Cardiac fibroblast (primary cell): Measurements from ENCODE around the gene ACD.
A peak's percentile ranks its signal among the peaks of the same experiment; 100 is the strongest.

ENCODE experiments used
- DNase-seq, 2 donors: peaks; one replicate each; pipeline versions ENCODE4 v3.0.0 to v3.0.0-alpha.2; 2010; ENCODE audit warnings: low read depth in 2 of 2
- H3K4me3 ChIP-seq, 2 donors: replicated peaks in 1 of 2; 1 replicate in 1 of 2; 2 replicates in 1 of 2; pipeline ENCODE4 v1.5.1; 2011; ENCODE audit warnings: low read depth in 2 of 2, low read length in 2 of 2, mild to moderate bottlenecking in 2 of 2, moderate library complexity in 1 of 2
- TF ChIP-seq, protein P1 (sequence below): IDR thresholded peaks from one replicate; pipeline ENCODE4 v1.5.1; 2011; ENCODE audit warnings: low read depth, mild to moderate bottlenecking, low read length, inconsistent platforms

The ACD gene

DNA sequence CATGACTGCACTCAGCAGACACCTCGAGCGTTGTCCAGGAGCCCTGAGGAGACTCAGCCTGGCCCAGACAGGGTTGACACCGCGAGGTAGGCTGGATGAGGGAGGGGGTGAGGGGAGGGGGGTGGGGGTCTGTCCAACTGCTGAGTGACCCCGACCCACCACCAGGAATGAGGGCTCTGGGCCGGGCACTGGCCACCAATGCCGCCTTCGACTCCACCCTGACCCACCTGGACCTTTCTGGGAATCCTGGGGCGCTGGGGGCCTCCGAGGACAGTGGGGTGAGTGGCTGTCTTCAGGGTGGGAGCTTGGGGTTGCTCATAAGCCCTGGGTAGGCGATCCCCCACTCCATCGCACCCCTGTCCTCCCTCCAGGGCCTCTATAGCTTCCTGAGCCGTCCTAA is 12.4 kb downstream of the ACD start:
- H3K4me3 ChIP-seq, result no peak overlapping the region
- DNase-seq, result no peak
- TF ChIP-seq, protein P1, sequence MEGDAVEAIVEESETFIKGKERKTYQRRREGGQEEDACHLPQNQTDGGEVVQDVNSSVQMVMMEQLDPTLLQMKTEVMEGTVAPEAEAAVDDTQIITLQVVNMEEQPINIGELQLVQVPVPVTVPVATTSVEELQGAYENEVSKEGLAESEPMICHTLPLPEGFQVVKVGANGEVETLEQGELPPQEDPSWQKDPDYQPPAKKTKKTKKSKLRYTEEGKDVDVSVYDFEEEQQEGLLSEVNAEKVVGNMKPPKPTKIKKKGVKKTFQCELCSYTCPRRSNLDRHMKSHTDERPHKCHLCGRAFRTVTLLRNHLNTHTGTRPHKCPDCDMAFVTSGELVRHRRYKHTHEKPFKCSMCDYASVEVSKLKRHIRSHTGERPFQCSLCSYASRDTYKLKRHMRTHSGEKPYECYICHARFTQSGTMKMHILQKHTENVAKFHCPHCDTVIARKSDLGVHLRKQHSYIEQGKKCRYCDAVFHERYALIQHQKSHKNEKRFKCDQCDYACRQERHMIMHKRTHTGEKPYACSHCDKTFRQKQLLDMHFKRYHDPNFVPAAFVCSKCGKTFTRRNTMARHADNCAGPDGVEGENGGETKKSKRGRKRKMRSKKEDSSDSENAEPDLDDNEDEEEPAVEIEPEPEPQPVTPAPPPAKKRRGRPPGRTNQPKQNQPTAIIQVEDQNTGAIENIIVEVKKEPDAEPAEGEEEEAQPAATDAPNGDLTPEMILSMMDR, result no peak

DNA sequence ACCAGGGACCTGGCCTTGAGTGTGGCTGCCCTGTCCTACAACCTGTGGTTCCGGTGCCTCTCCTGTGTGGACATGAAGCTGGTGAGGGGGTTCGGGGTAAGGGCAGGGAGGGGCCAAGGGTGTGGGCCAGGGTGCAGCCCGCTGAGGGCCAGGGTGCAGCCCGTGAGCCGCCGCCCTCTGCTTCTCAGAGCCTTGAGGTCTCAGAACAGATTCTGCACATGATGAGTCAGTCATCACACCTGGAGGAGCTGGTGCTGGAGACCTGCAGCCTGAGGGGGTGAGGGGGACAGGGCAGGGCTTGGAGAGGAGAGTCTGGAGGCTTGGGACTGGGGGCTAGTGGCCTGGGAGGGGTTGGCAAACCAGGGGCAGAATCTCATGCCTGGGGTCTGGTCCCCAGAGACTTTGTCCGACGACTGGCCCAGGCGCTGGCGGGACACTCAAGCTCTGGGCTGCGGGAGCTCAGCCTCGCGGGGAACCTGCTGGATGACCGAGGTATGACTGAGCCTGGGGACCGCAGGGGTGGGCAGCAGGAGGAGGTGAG is 12.9 kb downstream of the ACD start:
- no peak for DNase-seq
- TF ChIP-seq, protein P1, result no peak
- no peak overlapping the region for H3K4me3 ChIP-seq

DNA sequence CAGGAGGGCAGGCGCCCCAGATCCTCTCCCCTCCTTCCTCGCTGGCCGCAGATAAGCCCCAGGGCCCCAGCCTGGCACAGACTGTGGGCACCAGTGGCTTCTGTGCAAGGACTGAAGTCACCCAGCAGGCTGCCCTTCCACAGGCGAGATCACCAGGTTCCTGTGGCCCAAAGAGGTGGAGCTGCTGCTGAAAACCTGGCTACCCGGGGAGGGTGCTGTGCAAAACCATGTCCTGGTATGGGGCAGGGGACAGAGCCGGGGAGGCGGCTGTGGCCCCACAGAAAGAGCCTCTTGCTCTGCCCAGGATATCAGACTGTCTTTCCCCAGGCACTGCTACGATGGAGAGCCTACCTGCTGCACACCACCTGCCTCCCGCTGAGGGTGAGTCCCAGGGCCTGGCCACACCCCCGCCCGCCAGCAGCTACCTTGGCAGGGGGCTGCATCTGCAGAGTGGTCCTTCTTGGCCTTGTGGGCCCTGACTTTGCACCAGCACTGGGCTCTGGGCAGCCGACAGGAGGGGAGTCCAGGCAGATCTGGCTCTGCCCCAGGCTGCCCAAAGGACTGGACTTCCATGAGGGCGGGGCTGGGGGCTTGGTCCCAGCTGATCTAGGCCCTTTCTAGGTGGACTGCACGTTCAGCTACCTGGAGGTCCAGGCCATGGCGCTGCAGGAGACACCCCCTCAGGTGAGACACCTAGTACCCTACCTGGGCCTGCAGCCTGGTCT is 14.5 kb downstream of the ACD start:
- no peak overlapping the region for H3K4me3 ChIP-seq
- TF ChIP-seq, protein P1, result no peak
- no peak for DNase-seq

DNA sequence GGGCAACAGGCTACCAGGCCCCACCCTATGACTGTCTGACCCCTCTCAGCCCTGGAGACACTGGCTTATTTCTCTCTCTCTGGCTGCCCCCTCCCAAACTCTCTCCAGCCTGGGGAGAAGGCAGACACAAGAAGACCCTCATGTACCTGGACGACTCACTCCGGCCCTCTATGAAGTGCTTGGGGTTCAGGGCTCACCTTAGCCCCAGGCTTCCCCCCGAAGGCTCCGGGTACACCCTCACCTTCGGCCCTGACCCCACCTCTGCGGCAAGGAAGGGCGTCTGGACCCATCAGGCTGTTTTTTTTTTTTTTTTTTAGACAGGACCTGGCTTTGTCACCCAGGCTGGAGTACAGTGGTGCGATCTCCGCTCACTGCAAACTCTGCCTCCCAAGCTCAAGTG is 16.0 kb downstream of the ACD start:
- H3K4me3 ChIP-seq, result no peak overlapping the region
- TF ChIP-seq, protein P1, result no peak
- no peak for DNase-seq

DNA sequence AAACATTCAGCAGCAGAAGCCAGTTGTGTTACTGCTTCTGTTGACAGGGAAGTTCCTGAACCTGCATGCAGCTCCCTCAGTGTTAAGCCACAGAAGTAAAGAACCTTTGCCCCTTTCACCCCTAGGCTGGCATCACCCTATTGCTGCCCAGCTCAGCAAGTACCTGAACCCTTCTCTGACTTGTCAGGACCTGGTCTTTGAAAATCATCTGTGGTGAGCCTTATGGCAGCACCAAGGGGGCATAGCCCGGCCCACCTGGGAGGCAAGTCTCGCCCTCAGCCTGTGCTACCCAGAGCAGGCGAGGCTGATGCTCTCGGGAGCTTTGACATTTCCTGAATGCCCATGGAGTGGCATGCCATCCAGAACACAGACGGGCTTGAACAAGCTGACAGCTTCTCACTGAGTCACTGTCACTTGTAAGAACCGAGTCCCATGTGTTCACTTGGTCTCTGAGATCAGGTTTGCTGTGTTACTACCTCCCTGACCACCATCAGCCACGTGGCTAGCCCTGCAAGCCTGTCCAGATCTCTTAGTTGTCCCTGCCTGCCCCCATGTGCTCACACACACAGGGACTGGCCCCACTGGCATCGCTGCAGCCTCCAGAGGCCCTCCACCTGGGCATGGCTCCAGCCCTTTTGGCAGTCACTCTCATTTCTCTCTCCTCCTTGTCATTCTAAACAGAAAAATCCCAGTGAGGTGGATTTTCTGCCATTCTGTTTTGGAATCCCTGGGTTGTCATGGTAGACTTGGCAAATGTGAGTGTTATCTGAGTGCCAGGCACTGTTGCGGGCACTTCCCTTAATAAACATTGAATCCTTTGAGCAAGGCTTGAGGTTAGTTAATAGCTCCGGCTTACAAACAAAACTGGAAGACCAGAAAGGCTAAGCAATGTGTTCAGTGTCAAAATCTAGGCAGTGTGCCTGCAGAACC is 18.0 kb downstream of the ACD start:
- TF ChIP-seq, protein P1, result no peak
- H3K4me3 ChIP-seq, result no peak overlapping the region
- DNase-seq, result peak in 1 of 2 donors; percentile 80

DNA sequence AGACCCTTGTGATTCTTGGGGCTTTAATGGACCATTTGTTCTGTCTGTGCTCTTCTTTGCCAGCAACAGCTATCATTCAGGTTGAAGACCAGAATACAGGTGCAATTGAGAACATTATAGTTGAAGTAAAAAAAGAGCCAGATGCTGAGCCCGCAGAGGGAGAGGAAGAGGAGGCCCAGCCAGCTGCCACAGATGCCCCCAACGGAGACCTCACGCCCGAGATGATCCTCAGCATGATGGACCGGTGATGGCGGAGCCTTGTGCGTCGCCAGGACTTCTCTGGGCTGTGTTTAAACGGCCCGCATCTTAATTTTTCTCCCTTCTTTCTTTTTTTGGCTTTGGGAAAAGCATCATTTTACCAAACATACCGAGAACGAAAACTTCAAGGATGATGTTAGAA is 22.4 kb downstream of the ACD start:
- TF ChIP-seq, protein P1, result no peak
- H3K4me3 ChIP-seq, result no peak overlapping the region
- no peak for DNase-seq
